ENCODE results near the gene PLA2G5.

Gene PLA2G5

GRCh38 chr1:20074725-20075171 is 4.8 kb downstream of the PLA2G5 start:
- Histone ChIP-seq H3K79me2 (ENCODE audit: control insufficient read depth, insufficient read depth, low read length, poor library complexity) (no peaks in the 10 kb centered on the region), H3K4ac (ENCODE audit: low read depth, low read length) (no peak overlapping the region), H3K18ac (ENCODE audit: low read length) (no peak overlapping the region), H3K27ac (ENCODE audit: low read depth, low read length) (no peak overlapping the region), H3K9me3 (ENCODE audit: insufficient read depth, low read depth, low read length) (no peaks in the 10 kb centered on the region), H2BK120ac (ENCODE audit: insufficient read depth, low read length, poor library complexity) (no peak overlapping the region), H4K8ac (ENCODE audit: low read depth, low read length) (no peak overlapping the region), H3K79me1 (ENCODE audit: low read length) (no peaks in the 10 kb centered on the region), H2AK5ac (ENCODE audit: low read length) (no peak overlapping the region), H4K12ac (ENCODE audit: low read depth, low read length) (no peak overlapping the region), H2AFZ (ENCODE audit: insufficient read depth, low read length, poor library complexity) (no peak overlapping the region), H3K27me3 (ENCODE audit: insufficient read depth, low read length) (no peaks in the 10 kb centered on the region), H3K36me3 (ENCODE audit: control insufficient read depth in 1 of 2, insufficient read depth in 2 of 2, low read length in 2 of 2) (no peaks in the 10 kb centered on the region), H3K23ac (ENCODE audit: low read length) (no peak overlapping the region), H3K14ac (ENCODE audit: low read length) (no peak overlapping the region), H3K4me3 (ENCODE audit: low read depth, low read length) (no peak overlapping the region), H2BK12ac (ENCODE audit: low read length) (no peak overlapping the region), H3K9ac (ENCODE audit: low read length) (no peak overlapping the region), H4K91ac (ENCODE audit: low read depth, low read length) (no peak overlapping the region), H3K4me2 (ENCODE audit: low read length) (no peak overlapping the region), H3K4me1 (ENCODE audit: control insufficient read depth in 1 of 2, insufficient read depth in 2 of 2, low read length in 2 of 2) (peaks cover 0 to 5% of the 10 kb centered on the region in 2 experiments), H2BK5ac (ENCODE audit: low read depth, low read length, poor library complexity) (no peak overlapping the region)
- DNase-seq = no peak
- no CpG with 5 or more reads among the region's 8 CpGs for WGBS (ENCODE audit: extremely low coverage, insufficient coverage, insufficient read length)

DNA sequence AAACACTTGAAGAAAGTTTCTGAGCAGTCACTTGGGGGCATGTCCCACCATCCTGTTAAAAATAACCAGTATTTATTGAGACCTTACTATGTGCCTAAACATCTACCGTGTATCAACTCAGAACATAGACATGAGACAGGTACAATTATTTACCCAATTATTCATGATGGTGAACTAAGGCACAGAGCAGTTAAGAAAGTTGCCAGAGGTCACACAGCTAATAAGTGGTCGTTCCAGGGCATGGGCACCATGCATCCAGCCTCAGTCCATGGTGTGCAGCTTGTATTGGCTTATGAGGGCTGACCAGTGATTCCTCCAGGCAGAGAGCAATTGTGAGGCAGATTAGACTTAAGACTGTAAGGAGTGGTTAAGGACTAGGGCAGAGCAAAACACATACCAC is 5.4 kb downstream of the PLA2G5 start:
- Histone ChIP-seq H3K9ac (ENCODE audit: low read length) (no peak overlapping the region), H3K79me2 (ENCODE audit: control insufficient read depth, insufficient read depth, low read length, poor library complexity) (no peaks in the 10 kb centered on the region), H3K27ac (ENCODE audit: low read depth, low read length) (no peak overlapping the region), H2AK5ac (ENCODE audit: low read length) (no peak overlapping the region), H2BK5ac (ENCODE audit: low read depth, low read length, poor library complexity) (no peak overlapping the region), H3K9me3 (ENCODE audit: insufficient read depth, low read depth, low read length) (no peaks in the 10 kb centered on the region), H3K4me3 (ENCODE audit: low read depth, low read length) (no peak overlapping the region), H2AFZ (ENCODE audit: insufficient read depth, low read length, poor library complexity) (no peak overlapping the region), H3K79me1 (ENCODE audit: low read length) (no peaks in the 10 kb centered on the region), H3K27me3 (ENCODE audit: insufficient read depth, low read length) (no peaks in the 10 kb centered on the region), H3K14ac (ENCODE audit: low read length) (no peak overlapping the region), H3K36me3 (ENCODE audit: control insufficient read depth in 1 of 2, insufficient read depth in 2 of 2, low read length in 2 of 2) (no peaks in the 10 kb centered on the region), H3K4me1 (ENCODE audit: control insufficient read depth in 1 of 2, insufficient read depth in 2 of 2, low read length in 2 of 2) (peaks cover 0 to 5% of the 10 kb centered on the region in 2 experiments), H2BK120ac (ENCODE audit: insufficient read depth, low read length, poor library complexity) (no peak overlapping the region), H4K91ac (ENCODE audit: low read depth, low read length) (no peak overlapping the region), H3K18ac (ENCODE audit: low read length) (no peak overlapping the region), H3K23ac (ENCODE audit: low read length) (no peak overlapping the region), H3K4me2 (ENCODE audit: low read length) (no peak overlapping the region), H4K8ac (ENCODE audit: low read depth, low read length) (no peak overlapping the region), H4K12ac (ENCODE audit: low read depth, low read length) (no peak overlapping the region), H3K4ac (ENCODE audit: low read depth, low read length) (no peak overlapping the region), H2BK12ac (ENCODE audit: low read length) (no peak overlapping the region)
- WGBS (ENCODE audit: extremely low coverage, insufficient coverage, insufficient read length) = no CpG with 5 or more reads among the region's 2 CpGs
- no peak for DNase-seq

GRCh38 chr1:20076223-20076622 is 6.2 kb downstream of the PLA2G5 start:
- no peak overlapping the region for H3K23ac ChIP-seq (ENCODE audit: low read length)
- H3K36me3 ChIP-seq (ENCODE audit: control insufficient read depth in 1 of 2, insufficient read depth in 2 of 2, low read length in 2 of 2) = no peaks in the 10 kb centered on the region
- no peak overlapping the region for H4K91ac ChIP-seq (ENCODE audit: low read depth, low read length)
- no CpG with 5 or more reads among the region's 5 CpGs for WGBS (ENCODE audit: extremely low coverage, insufficient coverage, insufficient read length)
- no peak overlapping the region for H2BK120ac ChIP-seq (ENCODE audit: insufficient read depth, low read length, poor library complexity)
- no peaks in the 10 kb centered on the region for H3K27me3 ChIP-seq (ENCODE audit: insufficient read depth, low read length)
- H3K79me1 ChIP-seq (ENCODE audit: low read length) = no peaks in the 10 kb centered on the region
- no peak overlapping the region for H3K4me3 ChIP-seq (ENCODE audit: low read depth, low read length)
- H3K9me3 ChIP-seq (ENCODE audit: insufficient read depth, low read depth, low read length) = no peaks in the 10 kb centered on the region
- no peak overlapping the region for H3K14ac ChIP-seq (ENCODE audit: low read length)
- H3K4me1 ChIP-seq (ENCODE audit: control insufficient read depth in 1 of 2, insufficient read depth in 2 of 2, low read length in 2 of 2) = peaks cover 0 to 5% of the 10 kb centered on the region in 2 experiments
- no peak overlapping the region for H3K4me2 ChIP-seq (ENCODE audit: low read length)
- no peak overlapping the region for H4K8ac ChIP-seq (ENCODE audit: low read depth, low read length)
- H2AFZ ChIP-seq (ENCODE audit: insufficient read depth, low read length, poor library complexity) = no peak overlapping the region
- no peak overlapping the region for H3K18ac ChIP-seq (ENCODE audit: low read length)
- no peak overlapping the region for H2AK5ac ChIP-seq (ENCODE audit: low read length)
- H2BK12ac ChIP-seq (ENCODE audit: low read length) = no peak overlapping the region
- no peak for DNase-seq
- no peak overlapping the region for H3K4ac ChIP-seq (ENCODE audit: low read depth, low read length)
- no peak overlapping the region for H4K12ac ChIP-seq (ENCODE audit: low read depth, low read length)
- H3K9ac ChIP-seq (ENCODE audit: low read length) = no peak overlapping the region
- no peak overlapping the region for H2BK5ac ChIP-seq (ENCODE audit: low read depth, low read length, poor library complexity)
- H3K27ac ChIP-seq (ENCODE audit: low read depth, low read length) = no peak overlapping the region
- H3K79me2 ChIP-seq (ENCODE audit: control insufficient read depth, insufficient read depth, low read length, poor library complexity) = no peaks in the 10 kb centered on the region

DNA sequence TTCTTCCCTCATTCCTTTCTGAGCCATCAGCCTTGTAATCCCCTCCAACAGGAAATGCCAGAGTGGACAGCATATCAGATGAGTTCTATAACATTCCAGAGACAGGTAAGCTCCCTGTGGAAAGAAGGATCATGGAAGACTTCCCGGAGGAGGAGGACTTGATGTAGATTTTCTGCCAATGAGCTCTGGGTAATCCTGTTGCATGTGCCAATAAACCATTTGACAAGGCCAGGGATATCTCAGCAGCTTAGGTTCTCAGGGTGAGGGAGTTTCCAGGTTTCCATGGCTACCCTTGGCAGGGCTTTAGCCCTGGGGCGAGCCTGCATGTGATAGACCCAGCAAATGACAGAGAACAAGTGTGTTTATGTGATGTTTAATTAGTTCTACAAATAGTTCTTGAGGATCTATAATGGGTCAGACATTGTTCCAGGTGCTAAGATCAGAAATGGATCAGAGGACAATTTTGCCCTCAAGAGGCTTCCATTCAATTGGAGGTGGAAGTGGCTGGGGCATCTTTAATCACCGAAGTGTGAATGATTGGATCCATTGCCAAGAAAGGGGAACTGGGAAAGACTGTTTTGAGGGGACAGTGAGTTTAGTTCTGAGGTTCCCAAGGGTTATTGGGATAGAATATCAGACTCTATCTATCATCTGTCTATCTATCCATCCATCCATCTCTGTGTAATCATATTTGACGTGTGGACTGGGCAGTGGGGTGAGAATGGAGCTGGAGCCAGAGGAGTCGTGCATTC is 6.9 kb downstream of the PLA2G5 start:
- H3K9me3 ChIP-seq (ENCODE audit: insufficient read depth, low read depth, low read length) = no peaks in the 10 kb centered on the region
- H3K36me3 ChIP-seq (ENCODE audit: control insufficient read depth in 1 of 2, insufficient read depth in 2 of 2, low read length in 2 of 2) = no peaks in the 10 kb centered on the region
- no peak overlapping the region for H3K27ac ChIP-seq (ENCODE audit: low read depth, low read length)
- WGBS (ENCODE audit: extremely low coverage, insufficient coverage, insufficient read length) = no CpG with 5 or more reads among the region's 5 CpGs
- peaks cover 0 to 7% of the 10 kb centered on the region in 2 experiments for H3K4me1 ChIP-seq (ENCODE audit: control insufficient read depth in 1 of 2, insufficient read depth in 2 of 2, low read length in 2 of 2)
- H3K27me3 ChIP-seq (ENCODE audit: insufficient read depth, low read length) = no peaks in the 10 kb centered on the region
- no peak overlapping the region for H3K9ac ChIP-seq (ENCODE audit: low read length)
- H3K79me2 ChIP-seq (ENCODE audit: control insufficient read depth, insufficient read depth, low read length, poor library complexity) = no peaks in the 10 kb centered on the region
- H3K18ac ChIP-seq (ENCODE audit: low read length) = no peak overlapping the region
- H3K14ac ChIP-seq (ENCODE audit: low read length) = no peak overlapping the region
- no peak overlapping the region for H3K23ac ChIP-seq (ENCODE audit: low read length)
- no peak overlapping the region for H3K4me3 ChIP-seq (ENCODE audit: low read depth, low read length)
- no peak overlapping the region for H4K12ac ChIP-seq (ENCODE audit: low read depth, low read length)
- no peak overlapping the region for H2BK120ac ChIP-seq (ENCODE audit: insufficient read depth, low read length, poor library complexity)
- no peak overlapping the region for H2BK5ac ChIP-seq (ENCODE audit: low read depth, low read length, poor library complexity)
- peak; percentile 52 to 87 for DNase-seq
- H4K91ac ChIP-seq (ENCODE audit: low read depth, low read length) = no peak overlapping the region
- no peak overlapping the region for H3K4ac ChIP-seq (ENCODE audit: low read depth, low read length)
- no peak overlapping the region for H2AK5ac ChIP-seq (ENCODE audit: low read length)
- H3K79me1 ChIP-seq (ENCODE audit: low read length) = no peaks in the 10 kb centered on the region
- H3K4me2 ChIP-seq (ENCODE audit: low read length) = no peak overlapping the region
- H4K8ac ChIP-seq (ENCODE audit: low read depth, low read length) = no peak overlapping the region
- H2AFZ ChIP-seq (ENCODE audit: insufficient read depth, low read length, poor library complexity) = no peak overlapping the region
- no peak overlapping the region for H2BK12ac ChIP-seq (ENCODE audit: low read length)

Measured in trophoblast cell (in vitro differentiated cells and primary cell).